Neuronal stem cell (in vitro differentiated cells): ENCODE measurements around the gene SUSD3.
A peak's percentile ranks its signal among the peaks of the same experiment; 100 is the strongest.

Experiments used
- DNase-seq: peaks from one replicate; pipeline ENCODE4 v3.0.0-alpha.2; 2013; ENCODE audit warnings: low spot score
- H2AFZ ChIP-seq: one replicate; pipeline ENCODE4 v1.6.1; 2013; ENCODE audit warnings: mild to moderate bottlenecking, low read length, inconsistent platforms
- H2AK5ac ChIP-seq: 2 replicates; pipeline ENCODE4 v1.6.1; 2013; ENCODE audit warnings: low read depth, mild to moderate bottlenecking, inconsistent platforms, low read length, moderate library complexity, mixed read lengths
- H2BK120ac ChIP-seq: 2 replicates; pipeline ENCODE4 v1.6.1; 2013; ENCODE audit warnings: low read depth, mild to moderate bottlenecking, inconsistent platforms, low read length, moderate library complexity, mixed read lengths
- H2BK12ac ChIP-seq: one replicate; pipeline ENCODE4 v1.6.1; 2013; ENCODE audit warnings: low read length, inconsistent platforms
- H2BK15ac ChIP-seq: 2 replicates; pipeline ENCODE4 v1.6.1; 2013; ENCODE audit warnings: mild to moderate bottlenecking, low read length, inconsistent platforms, mixed read lengths
- H2BK5ac ChIP-seq: one replicate; pipeline ENCODE4 v1.6.1; 2013; ENCODE audit warnings: inconsistent platforms, mild to moderate bottlenecking, low read length, moderate library complexity
- H3K14ac ChIP-seq: one replicate; pipeline ENCODE4 v1.6.1; 2013; ENCODE audit warnings: low read length, inconsistent platforms
- H3K18ac ChIP-seq: 2 replicates; pipeline ENCODE4 v1.6.1; 2013; ENCODE audit warnings: low read length, inconsistent platforms
- H3K23ac ChIP-seq: 2 replicates; pipeline ENCODE4 v1.6.1; 2013; ENCODE audit warnings: low read depth, mild to moderate bottlenecking, mixed read lengths, low read length, inconsistent platforms; ENCODE audit not compliant: poor library complexity
- H3K27ac ChIP-seq: replicated peaks from 3 replicates; pipeline ENCODE4 v1.5.1; 2013; ENCODE audit warnings: low read length, inconsistent platforms
- H3K27me3 ChIP-seq, 3 experiments: 2 replicates each; pipeline ENCODE4 v1.6.1; 2013; ENCODE audit warnings: low read length in 3 of 3, mild to moderate bottlenecking in 2 of 3, inconsistent platforms in 1 of 3, low read depth in 1 of 3, mixed read lengths in 1 of 3, moderate library complexity in 1 of 3; ENCODE audit not compliant: control insufficient read depth in 3 of 3, insufficient read depth in 3 of 3
- H3K36me3 ChIP-seq, 2 donors: replicated peaks in 1 of 2; 2 replicates each; pipeline ENCODE4 v1.6.1; 2013; ENCODE audit warnings: low read length in 2 of 2; ENCODE audit not compliant: control insufficient read depth in 2 of 2, insufficient read depth in 2 of 2
- H3K4ac ChIP-seq: 2 replicates; pipeline ENCODE4 v1.6.1; 2013; ENCODE audit warnings: inconsistent platforms, mild to moderate bottlenecking, low read length, moderate library complexity
- H3K4me1 ChIP-seq, 2 donors: 1 replicate in 1 of 2; 2 replicates in 1 of 2; pipeline ENCODE4 v1.6.1; 2013; ENCODE audit warnings: low read length in 2 of 2, low read depth in 1 of 2; ENCODE audit not compliant: control insufficient read depth in 2 of 2, insufficient read depth in 1 of 2
- H3K4me2 ChIP-seq: one replicate; pipeline ENCODE4 v1.6.1; 2013; ENCODE audit warnings: mild to moderate bottlenecking, low read length, inconsistent platforms; ENCODE audit not compliant: insufficient read depth, poor library complexity, severe bottlenecking
- H3K4me3 ChIP-seq, 2 donors: 2 replicates each; pipeline ENCODE4 v1.5.1; 2013; ENCODE audit warnings: low read length in 2 of 2, mild to moderate bottlenecking in 2 of 2, inconsistent platforms in 1 of 2, moderate library complexity in 1 of 2
- H3K79me1 ChIP-seq: one replicate; pipeline ENCODE4 v1.6.1; 2013; ENCODE audit warnings: low read depth, mild to moderate bottlenecking, inconsistent platforms, low read length, moderate library complexity
- H3K9ac ChIP-seq: one replicate; pipeline ENCODE4 v1.6.1; 2013; ENCODE audit warnings: mild to moderate bottlenecking, low read depth, low read length, inconsistent platforms; ENCODE audit not compliant: poor library complexity
- H3K9me3 ChIP-seq, 2 donors: replicated peaks in 1 of 2; 2 replicates each; pipeline versions ENCODE3 to v1.6.1; 2013; ENCODE audit warnings: low read length in 2 of 2, mild to moderate bottlenecking in 2 of 2, inconsistent platforms in 1 of 2, low read depth in 1 of 2, mixed read lengths in 1 of 2, moderate library complexity in 1 of 2; ENCODE audit not compliant: control insufficient read depth in 2 of 2, insufficient read depth in 1 of 2
- H4K8ac ChIP-seq: one replicate; pipeline ENCODE4 v1.6.1; 2013; ENCODE audit warnings: low read depth, mild to moderate bottlenecking, inconsistent platforms, low read length, moderate library complexity
- H4K91ac ChIP-seq: one replicate; pipeline ENCODE4 v1.6.1; 2013; ENCODE audit warnings: low read length, low read depth, mild to moderate bottlenecking, inconsistent platforms; ENCODE audit not compliant: poor library complexity
- WGBS, 2 donors: extraction: QIAGEN DNeasy Blood & Tissue Kit; methylation state at CpG; one replicate each; pipeline ENCODE4 v1.1.7; 2013; ENCODE audit warnings: missing lambda C conversion rate in 2 of 2, mixed read lengths in 1 of 2; ENCODE audit not compliant: insufficient read length in 2 of 2, insufficient replicate concordance in 1 of 2; ENCODE audit errors: extremely low coverage in 2 of 2; 5-methylcytosine and 5-hydroxymethylcytosine counted together

The SUSD3 gene

DNA sequence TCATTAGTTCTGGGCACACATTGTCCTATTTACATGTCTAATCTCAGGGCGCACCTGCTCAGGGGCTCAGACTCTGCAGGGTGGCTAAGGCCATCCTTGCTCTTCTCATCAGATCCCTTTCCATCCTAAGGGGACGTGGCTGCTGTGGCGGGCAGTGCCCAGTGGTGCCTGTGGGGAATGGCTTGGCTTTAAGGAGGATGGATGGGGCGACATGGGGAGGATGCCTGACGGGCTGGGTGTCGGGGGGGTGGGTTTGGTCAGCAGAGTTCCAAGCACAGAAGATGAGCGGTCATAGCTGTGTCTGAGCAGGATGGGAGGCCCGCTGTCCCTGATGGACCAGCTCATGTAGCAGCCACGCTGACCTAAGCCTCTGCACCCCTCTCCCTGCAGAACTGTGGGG lies 40.9 kb upstream of the SUSD3 start:
- Histone ChIP-seq H4K91ac (no peak overlapping the region), H3K9me3 (peaks cover 0 to 2% of the 10 kb centered on the region in 2 donors), H3K4ac (no peak overlapping the region), H3K79me1 (no peaks in the 10 kb centered on the region), H3K18ac (peak overlapping the region; percentile 72), H3K4me1 (peaks cover 0 to 12% of the 10 kb centered on the region in 2 donors), H2BK5ac (no peak overlapping the region), H3K27me3 (no peaks in the 10 kb centered on the region), H3K4me3 (no peak overlapping the region), H2BK15ac (peak overlapping the region; percentile 27), H3K23ac (peak overlapping the region; percentile 75), H2AK5ac (peak overlapping the region; percentile 68), H3K14ac (no peak overlapping the region), H3K4me2 (no peak overlapping the region), H2AFZ (no peak overlapping the region), H3K27ac (no peak overlapping the region), H2BK120ac (no peak overlapping the region), H4K8ac (no peak overlapping the region), H2BK12ac (peak overlapping the region; percentile 9), H3K36me3 (no peaks in the 10 kb centered on the region), H3K9ac (peak overlapping the region; percentile 64)
- no CpG with 5 or more reads among the region's 9 CpGs for WGBS, 2 donors
- no peak for DNase-seq

DNA sequence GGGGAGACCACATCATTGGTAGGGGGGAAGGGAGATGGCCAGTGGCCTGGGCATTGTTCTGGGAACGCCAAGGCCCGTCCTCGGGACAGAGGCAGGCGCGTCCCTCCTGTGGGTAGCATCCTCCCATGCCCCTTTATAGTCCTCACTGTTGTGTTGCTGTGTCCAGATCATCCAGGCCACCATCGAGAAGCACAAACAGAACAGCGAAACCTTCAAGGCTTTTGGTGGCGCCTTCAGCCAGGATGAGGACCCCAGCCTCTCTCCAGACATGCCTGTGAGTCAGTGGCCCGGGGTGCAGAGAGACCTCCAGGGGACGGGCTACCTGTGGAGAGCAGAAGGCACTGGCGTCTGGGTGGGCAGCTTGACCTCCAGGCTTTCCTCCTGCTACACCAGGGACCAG lies 38.4 kb upstream of the SUSD3 start:
- Histone ChIP-seq H3K27ac (no peak overlapping the region), H3K79me1 (no peaks in the 10 kb centered on the region), H3K4me1 (peaks cover 0 to 12% of the 10 kb centered on the region in 2 donors), H3K27me3 (peaks cover 0 to 3% (median 0%) of the 10 kb centered on the region in 3 experiments), H4K91ac (no peak overlapping the region), H2BK15ac (no peak overlapping the region), H2AK5ac (no peak overlapping the region), H3K23ac (peak overlapping the region; percentile 86), H3K9me3 (peaks cover 0 to 2% of the 10 kb centered on the region in 2 donors), H3K18ac (no peak overlapping the region), H3K4ac (no peak overlapping the region), H3K36me3 (no peaks in the 10 kb centered on the region), H2BK120ac (no peak overlapping the region), H4K8ac (no peak overlapping the region), H2AFZ (no peak overlapping the region), H3K4me3 (no peak overlapping the region), H3K14ac (peak overlapping the region; percentile 2), H2BK5ac (no peak overlapping the region), H3K9ac (no peak overlapping the region), H2BK12ac (no peak overlapping the region), H3K4me2 (no peak overlapping the region)
- DNase-seq: no peak
- no CpG with 5 or more reads among the region's 11 CpGs for WGBS, 2 donors

DNA sequence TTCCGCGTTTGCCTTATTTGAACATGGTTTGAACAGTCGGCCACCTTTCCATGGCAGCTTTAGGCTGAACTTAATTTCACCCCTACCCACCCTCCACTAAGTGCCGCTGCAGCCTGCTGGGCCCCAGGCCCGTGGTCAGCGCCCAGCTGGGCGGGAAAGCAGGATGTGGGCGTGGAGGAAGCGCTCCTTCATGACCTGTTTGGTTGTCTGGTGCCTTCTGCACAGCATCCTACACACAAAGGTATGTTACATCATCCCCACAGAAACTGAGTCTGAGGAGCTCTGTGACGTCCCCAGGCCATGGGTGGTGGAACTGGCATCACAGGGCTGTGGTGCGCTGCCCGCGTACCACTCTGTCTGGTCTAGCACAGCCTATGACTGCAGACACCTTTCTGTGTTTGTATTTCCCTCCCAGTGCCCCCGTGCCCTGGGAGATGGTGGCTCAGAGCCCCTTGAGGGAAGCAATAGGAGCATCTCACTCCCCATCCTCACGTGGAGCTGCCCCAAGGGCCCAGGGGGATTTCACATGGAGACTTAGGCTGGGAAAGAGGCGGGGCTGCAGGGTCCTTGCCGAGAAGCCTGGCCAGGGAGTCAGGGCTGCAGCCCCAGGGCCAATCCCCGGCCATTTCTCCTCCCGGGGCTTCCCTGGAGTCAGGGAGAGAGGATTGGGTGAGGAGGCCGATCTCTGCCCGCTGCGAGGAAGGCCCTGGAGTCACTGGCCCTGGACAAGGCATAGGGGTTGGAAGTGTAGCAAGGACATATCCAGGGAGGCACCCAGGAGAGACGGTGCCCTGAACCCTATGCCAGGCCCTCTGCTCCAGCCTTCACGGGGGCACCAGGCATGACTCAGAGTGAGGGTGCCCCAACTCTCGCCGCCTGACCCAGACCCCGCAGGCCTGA lies 37.5 kb upstream of the SUSD3 start:
- Histone ChIP-seq H3K18ac (peak overlapping the region; percentile 59), H3K36me3 (no peaks in the 10 kb centered on the region), H3K4me1 (peaks cover 0 to 12% of the 10 kb centered on the region in 2 donors), H2AFZ (no peak overlapping the region), H3K27ac (no peak overlapping the region), H3K4me2 (no peak overlapping the region), H2BK12ac (peak overlapping the region; percentile 24), H3K9ac (no peak overlapping the region), H3K4ac (no peak overlapping the region), H2BK5ac (no peak overlapping the region), H2BK15ac (no peak overlapping the region), H3K14ac (no peak overlapping the region), H4K91ac (no peak overlapping the region), H3K23ac (peak overlapping the region; percentile 6), H2AK5ac (no peak overlapping the region), H4K8ac (no peak overlapping the region), H3K4me3 (peak overlapping the region in 1 of 2 donors; percentile 23), H3K79me1 (no peaks in the 10 kb centered on the region), H3K9me3 (no peaks in the 10 kb centered on the region), H3K27me3 (peaks cover 0 to 7% (median 0%) of the 10 kb centered on the region in 3 experiments), H2BK120ac (peak overlapping the region; percentile 85)
- no peak for DNase-seq
- no CpG with 5 or more reads among the region's 27 CpGs for WGBS, 2 donors

DNA sequence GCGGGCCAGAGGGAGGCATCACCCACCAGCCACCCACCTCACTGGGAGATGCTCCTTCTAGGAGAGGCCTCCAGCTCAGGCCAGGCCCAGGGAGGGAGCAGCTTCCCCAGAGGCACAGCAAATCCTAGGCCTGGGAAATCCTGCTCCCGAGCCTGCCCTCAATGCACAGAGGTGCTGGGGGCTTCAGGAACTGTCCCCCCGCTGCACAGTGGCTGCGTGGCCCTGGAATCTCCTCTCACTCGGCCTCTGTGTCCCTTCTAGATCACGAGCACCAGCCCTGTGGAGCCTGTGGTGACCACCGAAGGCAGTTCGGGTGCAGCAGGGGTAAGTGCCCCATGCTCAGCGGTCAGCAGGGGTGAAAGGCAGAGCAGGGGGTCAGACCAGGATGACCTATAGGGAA lies 36.4 kb upstream of the SUSD3 start:
- DNase-seq: no peak
- Histone ChIP-seq H2AK5ac (peak overlapping the region; percentile 40), H3K36me3 (no peaks in the 10 kb centered on the region), H3K4me2 (no peak overlapping the region), H3K23ac (no peak overlapping the region), H3K14ac (peak overlapping the region; percentile 32), H4K8ac (no peak overlapping the region), H3K4ac (no peak overlapping the region), H3K79me1 (no peaks in the 10 kb centered on the region), H3K4me3 (no peak overlapping the region), H3K9me3 (no peaks in the 10 kb centered on the region), H2BK120ac (no peak overlapping the region), H2AFZ (peak overlapping the region; percentile 11), H3K27ac (no peak overlapping the region), H2BK15ac (peak overlapping the region; percentile 6), H2BK5ac (no peak overlapping the region), H3K4me1 (peaks cover 0 to 12% of the 10 kb centered on the region in 2 donors), H4K91ac (peak overlapping the region; percentile 35), H3K27me3 (peaks cover 0 to 16% (median 0%) of the 10 kb centered on the region in 3 experiments), H3K9ac (peak overlapping the region; percentile 51), H2BK12ac (no peak overlapping the region), H3K18ac (peak overlapping the region; percentile 84)
- WGBS, 2 donors: no CpG with 5 or more reads among the region's 9 CpGs
